NCI-H748 (cell line): ENCODE measurements around the gene IFITM2.

Experiments used
- DNase-seq: peaks from one replicate; lab custom pipeline; 2025; ENCODE audit not compliant: unreplicated experiment; lab: John Stamatoyannopoulos, UW

Gene IFITM2

DNA sequence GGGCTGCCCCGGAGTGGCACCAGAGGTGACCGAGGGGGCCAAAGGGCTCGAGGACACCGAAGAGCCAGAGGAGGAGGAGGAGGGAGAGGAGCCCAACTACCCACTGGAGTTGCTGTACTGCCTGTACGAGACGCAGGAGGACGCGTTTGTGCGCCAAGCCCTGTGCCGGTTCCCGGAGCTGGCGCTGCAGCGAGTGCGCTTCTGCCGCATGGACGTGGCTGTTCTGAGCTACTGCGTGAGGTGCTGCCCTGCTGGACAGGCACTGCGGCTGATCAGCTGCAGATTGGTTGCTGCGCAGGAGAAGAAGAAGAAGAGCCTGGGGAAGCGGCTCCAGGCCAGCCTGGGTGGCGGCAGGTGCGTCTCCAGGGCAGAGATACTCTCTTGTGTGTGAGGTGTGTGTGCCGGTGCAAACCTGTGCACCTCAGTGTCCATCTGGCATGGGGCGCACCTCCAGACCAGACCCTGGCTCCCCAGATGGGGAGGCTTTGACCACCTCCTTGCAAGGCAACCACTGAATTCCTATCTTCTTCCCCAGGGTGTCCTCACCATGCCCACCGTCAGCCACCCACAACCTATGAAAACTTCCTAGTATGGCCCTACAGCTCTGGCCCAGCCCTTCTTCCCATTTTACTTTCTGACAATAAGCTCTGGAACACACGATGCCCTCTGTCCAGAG is 26.0 kb upstream of the IFITM2 start:
- no peak for DNase-seq

- no peak for DNase-seq
Observed at GRCh38 chr11:282171-282570, 25.4 kb upstream of the IFITM2 start.

DNA sequence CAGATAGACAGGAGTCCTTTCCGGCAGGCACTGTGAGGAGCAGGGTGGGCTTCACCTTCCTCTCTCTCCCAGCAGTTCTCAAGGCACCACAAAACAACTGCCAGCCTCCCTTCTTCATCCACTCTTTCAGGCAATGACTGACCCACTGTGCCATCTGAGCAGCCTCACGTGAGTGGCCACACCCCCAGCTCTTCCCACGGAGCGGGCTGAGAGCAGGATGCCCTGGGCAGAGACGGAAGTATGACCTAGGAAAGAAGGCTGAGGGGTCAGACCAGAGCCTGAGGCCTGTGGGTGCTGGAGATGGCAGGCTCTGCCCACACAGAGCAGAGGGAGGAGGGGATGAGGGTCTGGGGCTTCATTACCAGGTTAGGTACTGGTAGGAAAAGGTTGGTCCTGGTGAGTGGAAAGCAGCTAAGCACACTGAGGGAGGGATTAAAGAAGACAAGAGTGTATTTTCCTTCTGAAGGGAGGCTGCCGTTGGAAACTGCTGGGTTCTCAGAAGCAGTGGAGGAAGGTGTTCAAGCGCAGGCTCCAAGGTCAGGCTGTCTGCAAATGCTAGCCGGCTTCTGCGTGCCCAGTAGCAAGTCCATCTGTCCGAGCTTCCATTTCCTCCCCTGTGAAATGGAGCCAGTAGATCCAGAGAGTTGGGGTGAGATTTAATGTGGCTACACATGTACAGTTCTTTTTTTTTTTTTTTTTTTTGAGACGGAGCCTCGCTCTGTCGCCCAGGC is 24.8 kb upstream of the IFITM2 start:
- no peak for DNase-seq

DNA sequence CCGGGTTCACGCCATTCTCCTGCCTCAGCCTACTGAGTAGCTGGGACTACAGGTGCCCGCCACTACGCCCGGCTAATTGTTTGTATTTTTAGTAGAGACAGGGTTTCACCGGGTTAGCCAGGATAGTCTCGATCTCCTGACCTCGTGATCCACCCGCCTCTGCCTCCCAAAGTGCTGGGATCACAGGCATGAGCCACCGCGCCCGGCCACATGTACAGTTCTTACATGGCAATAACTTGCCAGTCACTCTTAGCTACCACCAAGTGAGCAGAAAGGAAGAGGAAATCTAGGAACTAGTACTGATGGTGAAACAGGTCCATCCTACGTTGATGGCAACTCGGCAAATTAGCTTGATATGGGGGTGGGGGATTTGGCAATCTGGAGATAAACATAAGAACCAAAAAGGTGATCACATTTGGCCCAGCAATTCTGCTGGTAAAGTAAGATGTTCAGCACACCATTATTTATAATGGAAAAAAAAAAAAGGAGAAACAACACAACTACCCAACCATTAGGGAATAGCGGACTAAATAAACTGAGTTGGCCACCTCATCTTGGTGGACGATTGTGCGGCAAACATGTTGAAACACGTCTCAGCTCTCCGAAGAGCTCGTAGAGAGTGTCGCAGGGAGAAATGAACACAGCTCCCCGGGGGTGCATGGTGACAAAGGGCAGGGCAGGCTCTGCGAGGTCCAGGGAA is 24.1 kb upstream of the IFITM2 start:
- peak; percentile 11 for DNase-seq

GRCh38 chr11:284105-285020 is 23.3 kb upstream of the IFITM2 start:
- DNase-seq = no peak

GRCh38 chr11:285021-285893 is 22.4 kb upstream of the IFITM2 start:
- no peak for DNase-seq

- DNase-seq = no peak
Observed at GRCh38 chr11:285894-286220, 21.8 kb upstream of the IFITM2 start.

- DNase-seq = peak; percentile 28
Observed at GRCh38 chr11:286977-287820, 20.4 kb upstream of the IFITM2 start.

DNA sequence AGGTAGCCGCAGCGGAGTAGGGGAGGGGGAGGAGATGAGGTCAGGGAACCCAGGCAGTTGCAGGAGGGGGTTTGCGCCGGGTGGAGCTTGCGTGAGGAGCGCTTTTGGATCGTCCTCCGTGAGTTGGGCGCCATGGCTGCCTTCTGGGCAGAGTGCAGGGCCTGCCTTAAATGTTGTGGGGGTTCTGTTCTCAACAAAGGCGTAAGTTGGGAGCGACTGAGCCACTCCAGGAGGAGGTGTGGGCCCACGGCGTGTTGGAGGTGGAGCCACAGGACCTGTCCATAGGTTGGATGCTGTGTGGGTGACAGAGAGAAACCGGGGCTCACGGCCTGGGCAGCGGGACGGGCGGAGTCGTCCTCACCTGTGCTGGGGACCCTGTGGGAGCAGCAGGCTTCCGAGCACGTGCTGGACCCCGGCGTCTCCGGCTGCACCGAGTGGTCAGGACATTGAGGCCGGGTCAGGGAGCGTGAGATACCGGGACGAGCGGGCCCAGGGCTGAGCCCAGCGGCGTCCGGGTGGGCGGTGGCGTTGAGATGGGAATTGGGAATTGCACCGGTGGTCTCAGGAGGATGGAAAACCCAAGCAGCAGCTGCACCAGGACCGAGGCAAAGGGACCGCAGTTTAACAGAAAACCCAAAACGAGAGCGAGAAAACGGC is 19.7 kb upstream of the IFITM2 start:
- DNase-seq = no peak

DNA sequence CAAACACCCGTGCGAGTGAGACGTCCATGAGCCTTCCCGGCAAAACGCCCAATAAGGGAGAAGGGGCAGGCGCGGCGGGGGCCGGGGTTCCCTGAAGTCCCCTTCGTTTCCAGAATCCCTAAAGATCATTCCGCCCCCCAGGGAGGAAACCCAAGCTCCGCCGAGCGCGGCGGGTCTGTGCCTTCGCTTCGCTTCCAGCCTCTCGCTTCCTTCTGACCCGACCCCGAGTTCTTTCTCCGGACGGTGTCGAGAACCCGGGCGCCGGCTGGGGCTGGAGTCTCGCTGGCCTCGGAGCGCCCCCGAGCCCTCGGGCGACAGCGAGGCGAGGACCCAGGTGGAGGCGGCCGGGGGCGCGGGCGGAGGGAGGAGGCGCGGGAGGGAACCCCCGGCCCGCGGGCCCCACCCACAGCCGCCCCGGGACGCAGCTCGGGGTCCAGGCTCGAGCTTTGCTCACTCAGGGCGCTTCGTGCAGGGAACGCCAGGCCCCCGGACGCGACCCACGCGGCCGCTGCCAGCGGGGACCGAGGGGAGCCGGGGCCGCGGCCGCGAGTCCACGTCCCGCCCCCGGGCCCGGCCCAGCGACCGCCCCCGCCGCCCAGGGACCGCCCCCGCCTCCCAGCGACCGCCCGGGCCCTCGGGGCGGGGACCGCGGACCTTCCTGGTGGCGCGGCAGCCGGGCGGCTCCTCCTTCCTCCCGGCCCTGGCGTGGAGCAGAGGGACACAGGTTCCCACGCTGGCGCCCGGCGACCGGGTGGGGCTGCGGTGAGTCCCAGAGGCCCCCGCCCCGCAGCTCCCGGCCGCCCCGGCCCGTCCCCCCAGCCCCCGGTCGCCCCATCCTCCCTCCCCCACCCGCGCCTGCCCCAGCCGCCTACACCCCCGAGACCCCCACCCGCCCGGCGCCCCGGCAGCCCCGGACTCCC is 18.9 kb upstream of the IFITM2 start, which contains the start of gene PGGHG:
PGGHG (plus strand) TSS at position 649 of the 920 bp plus-strand sequence. CDS start 691 bp downstream, outside the sequence.
- peak; percentile 62 for DNase-seq

GRCh38 chr11:289398-289711 is 18.3 kb upstream of the IFITM2 start:
- DNase-seq = no peak

GRCh38 chr11:289712-290620 is 17.6 kb upstream of the IFITM2 start:
- no peak for DNase-seq

GRCh38 chr11:290621-291231 is 16.9 kb upstream of the IFITM2 start:
- no peak for DNase-seq

DNA sequence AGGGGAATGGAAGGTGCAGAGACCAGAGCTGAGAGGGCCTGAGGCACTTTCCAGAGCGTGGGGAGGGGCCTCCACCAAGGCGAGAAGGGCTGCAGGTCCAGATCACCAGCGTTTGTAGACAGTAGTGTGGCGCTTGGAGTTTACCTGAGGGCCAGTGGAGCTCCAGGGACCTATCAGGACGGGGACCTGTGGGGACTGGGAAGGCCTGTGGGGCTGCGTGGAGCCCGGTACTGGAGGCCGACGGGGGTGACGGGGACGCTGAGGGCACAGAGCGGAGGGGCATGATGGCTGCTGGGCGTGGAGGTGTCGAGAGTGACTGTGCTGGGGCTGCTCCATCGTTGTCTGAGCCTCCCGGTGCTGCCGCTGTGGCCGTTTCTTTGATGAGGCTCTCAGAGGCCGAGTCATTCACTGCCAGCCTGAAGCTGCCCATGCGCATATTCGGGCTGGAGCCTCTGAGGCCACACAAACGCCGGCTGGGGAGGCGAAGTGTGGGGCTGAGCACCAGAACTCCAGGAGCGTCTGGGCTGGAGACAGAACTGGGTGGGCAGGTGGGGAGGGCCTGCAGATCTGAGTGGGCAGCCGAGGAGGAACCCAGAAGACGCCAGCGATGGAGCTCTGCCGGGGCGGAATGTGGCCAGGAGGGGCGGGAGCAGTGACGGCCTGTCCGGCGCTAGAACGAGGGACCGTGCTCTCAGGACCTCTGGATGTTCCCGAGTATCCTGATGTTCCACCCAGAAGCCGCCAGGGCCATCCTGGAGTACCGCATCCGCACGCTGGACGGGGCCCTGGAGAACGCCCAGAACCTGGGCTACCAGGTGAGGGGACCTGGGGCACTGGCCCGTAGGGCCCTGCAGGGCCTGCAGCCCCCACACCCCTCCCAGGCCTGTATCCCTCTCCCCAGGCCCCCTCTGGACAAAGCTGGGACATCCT is 16.1 kb upstream of the IFITM2 start:
- DNase-seq = no peak
